Transverse colon (tissue), 4 donors: ENCODE results near the gene COL24A1.

Experiments
- CTCF ChIP-seq, 5 experiments: fragments of 200-600 bp in 3 of 5; fragments of 450-650 bp in 2 of 5; sonication (generic) in 3 of 5; IDR thresholded peaks; 1 replicate in 2 of 5; 2 replicates in 3 of 5; pipeline ENCODE4 v1.5.1; 2016 to 2017; ENCODE audit warnings: antibody characterized with exemption in 5 of 5, inconsistent platforms in 3 of 5, mild to moderate bottlenecking in 2 of 5, moderate library complexity in 1 of 5
- EP300 ChIP-seq: sonication (generic); formaldehyde crosslinking; IDR thresholded peaks from one replicate; pipeline ENCODE4 v1.6.1; 2017; ENCODE audit warnings: antibody characterized with exemption, low read depth
- POLR2A ChIP-seq: fragments of 450-650 bp; IDR thresholded peaks from one replicate; pipeline ENCODE4 v1.6.1; 2016; ENCODE audit warnings: antibody characterized with exemption, mild to moderate bottlenecking, moderate library complexity
- POLR2AphosphoS5 ChIP-seq, 3 donors: sonication (generic); formaldehyde crosslinking; IDR thresholded peaks; one replicate each; pipeline ENCODE4 v1.6.1; 2016; ENCODE audit warnings: antibody characterized with exemption in 3 of 3

- TF ChIP-seq CTCF (IDR thresholded peaks at IDR 0.05) (no peak), EP300 (no peak), POLR2AphosphoS5 (IDR thresholded peaks at IDR 0.05) (no peak), POLR2A (no peak)
Measured at GRCh38 chr1:85746777-85747176, 409.8 kb downstream of the COL24A1 start.
